ENCODE results near the gene GTF3A. TPM values are rescaled to one million over a fixed set of nuclear protein-coding genes. Genes with fewer than 3 reads are reported as not detected.

GTF3A gene
- total RNA-seq, 1 donor = 190 TPM

DNA sequence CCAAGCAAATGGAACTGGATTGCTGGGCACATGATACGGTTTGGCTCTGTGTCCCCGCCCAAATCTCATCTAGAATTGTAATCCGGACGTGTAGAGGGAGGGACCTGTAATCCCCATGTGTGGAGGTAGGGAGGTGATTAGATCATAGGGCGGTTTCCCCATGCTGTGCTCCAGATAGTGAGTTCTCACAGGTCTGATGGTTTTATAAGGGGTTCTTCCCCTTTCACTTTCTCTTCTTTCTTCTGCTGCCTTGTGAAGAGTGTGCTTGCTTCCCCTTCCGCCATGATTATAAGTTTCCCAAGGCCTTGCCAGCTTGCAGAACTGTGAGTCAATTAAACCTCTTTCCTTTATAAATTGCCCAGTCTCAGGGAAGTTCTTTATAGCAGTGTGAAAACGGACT is 58.6 kb downstream of the GTF3A start:
- H3K4me3 ChIP-seq (ENCODE audit: low read depth, low read length) = no peak overlapping the region
- TF ChIP-seq, protein P1, sequence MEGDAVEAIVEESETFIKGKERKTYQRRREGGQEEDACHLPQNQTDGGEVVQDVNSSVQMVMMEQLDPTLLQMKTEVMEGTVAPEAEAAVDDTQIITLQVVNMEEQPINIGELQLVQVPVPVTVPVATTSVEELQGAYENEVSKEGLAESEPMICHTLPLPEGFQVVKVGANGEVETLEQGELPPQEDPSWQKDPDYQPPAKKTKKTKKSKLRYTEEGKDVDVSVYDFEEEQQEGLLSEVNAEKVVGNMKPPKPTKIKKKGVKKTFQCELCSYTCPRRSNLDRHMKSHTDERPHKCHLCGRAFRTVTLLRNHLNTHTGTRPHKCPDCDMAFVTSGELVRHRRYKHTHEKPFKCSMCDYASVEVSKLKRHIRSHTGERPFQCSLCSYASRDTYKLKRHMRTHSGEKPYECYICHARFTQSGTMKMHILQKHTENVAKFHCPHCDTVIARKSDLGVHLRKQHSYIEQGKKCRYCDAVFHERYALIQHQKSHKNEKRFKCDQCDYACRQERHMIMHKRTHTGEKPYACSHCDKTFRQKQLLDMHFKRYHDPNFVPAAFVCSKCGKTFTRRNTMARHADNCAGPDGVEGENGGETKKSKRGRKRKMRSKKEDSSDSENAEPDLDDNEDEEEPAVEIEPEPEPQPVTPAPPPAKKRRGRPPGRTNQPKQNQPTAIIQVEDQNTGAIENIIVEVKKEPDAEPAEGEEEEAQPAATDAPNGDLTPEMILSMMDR (IDR thresholded peaks at IDR 0.05; ENCODE audit: insufficient read depth, low read length) = no peak
- no peak for DNase-seq (ENCODE audit: low read depth)

- H3K4me3 ChIP-seq (ENCODE audit: low read depth, low read length) = no peak overlapping the region
- no peak for DNase-seq (ENCODE audit: low read depth)
- TF ChIP-seq, protein P1 (IDR thresholded peaks at IDR 0.05; ENCODE audit: insufficient read depth, low read length) = no peak
Measured at GRCh38 chr13:27483421-27483820, 59.0 kb downstream of the GTF3A start.

Small RNA genes lying within 50 kb of the gene (small RNA-seq; reads per million reads assigned to genes)
- not detected for gene RNY1P1

Other genes starting within 250 kb of the GTF3A start
- 1,402 and 2,034 TPM in 2 replicates for gene RPL21, start 173.1 kb upstream of the GTF3A start, total RNA-seq (ENCODE audit: low replicate concordance)
- 2.3 and 13.3 TPM in 2 replicates for gene RASL11A, start 153.8 kb upstream of the GTF3A start, total RNA-seq (ENCODE audit: low replicate concordance)
- 68.0 and 86.5 TPM in 2 replicates for gene MTIF3, start 25.9 kb downstream of the GTF3A start, total RNA-seq (ENCODE audit: low replicate concordance)
- gene LNX2, start 195.9 kb downstream of the GTF3A start, total RNA-seq (ENCODE audit: low replicate concordance) = 6.1 TPM in 2 replicates
- 52.0 and 88.1 TPM in 2 replicates for gene POLR1D, start 197.3 kb downstream of the GTF3A start, total RNA-seq (ENCODE audit: low replicate concordance)